G401.6 (cell line): ENCODE data around the gene SLA2.
"Not testable (repeated sequence)": the region's sequence is repeated elsewhere in the genome, so short reads cannot be mapped to it uniquely, and the experiment has no call there.

ENCODE experiments used
- FAIRE-seq: peaks from 2 replicates; lab custom pipeline; 2012; peaks lifted over from hg19 to GRCh38; lab: Jason Lieb, UNC

SLA2 gene

DNA sequence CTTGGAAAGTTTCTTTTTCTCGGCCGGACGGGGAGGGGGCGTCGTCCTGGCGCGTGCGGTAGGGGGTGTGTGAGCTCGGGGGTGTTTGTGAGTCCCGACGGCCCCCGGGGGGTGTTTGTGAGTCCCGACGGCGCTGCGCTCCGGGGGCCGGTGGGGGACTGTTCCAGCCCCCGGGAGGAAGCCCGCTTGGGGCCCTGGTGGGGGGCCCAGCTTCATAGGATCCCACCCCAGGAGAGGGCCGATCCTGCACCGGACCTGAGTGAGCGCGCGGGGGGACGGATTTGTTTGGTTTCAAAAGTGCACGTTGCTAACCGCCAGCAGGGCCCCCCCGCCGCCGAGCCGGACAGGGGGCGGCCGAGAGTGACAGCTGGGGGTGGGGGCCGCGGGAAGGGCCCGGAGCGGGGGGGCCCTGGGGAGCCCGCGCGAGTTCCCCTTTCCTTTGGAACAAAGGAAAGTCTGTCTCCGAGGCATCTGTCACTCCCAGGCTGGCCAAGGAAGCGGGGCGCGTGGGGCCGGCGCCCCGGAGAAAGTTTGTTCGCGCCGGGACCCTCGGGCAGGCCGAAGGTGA is 72.1 kb downstream of the SLA2 start:
- no peak for FAIRE-seq

DNA sequence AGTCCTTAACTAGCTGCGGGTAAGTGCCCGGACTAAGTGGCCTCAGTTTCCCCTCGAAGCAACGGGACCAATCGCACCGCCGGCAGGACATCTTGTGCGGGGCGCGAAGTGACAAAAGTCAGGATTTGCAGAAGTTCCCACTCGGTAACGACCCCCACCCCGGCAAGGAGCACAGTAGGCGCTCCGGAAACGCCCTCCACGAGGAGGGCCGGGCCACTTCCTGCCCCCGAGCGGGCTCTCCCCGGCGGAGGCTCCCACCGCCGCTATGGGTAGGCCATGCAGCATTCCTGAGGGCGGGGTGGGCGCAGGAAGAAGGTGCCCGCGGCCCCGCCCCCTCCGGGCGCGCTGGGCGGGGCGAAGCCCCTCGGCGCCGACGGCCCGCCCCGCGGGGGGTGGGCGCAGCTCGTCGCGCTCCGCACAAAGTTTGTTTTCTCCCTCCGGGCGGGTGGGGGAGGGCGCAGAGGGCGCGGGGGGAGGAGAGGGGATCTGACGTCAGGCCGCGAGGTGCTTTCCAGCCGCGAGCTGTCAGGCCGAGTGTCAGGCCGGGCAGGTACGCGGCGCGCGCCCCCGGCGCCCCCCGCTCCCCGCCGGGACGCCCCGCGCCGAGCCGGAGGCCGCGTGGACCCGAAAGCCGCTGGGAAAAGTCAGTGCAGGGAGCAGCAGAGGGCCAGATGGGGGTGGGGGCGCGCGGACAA is 72.7 kb downstream of the SLA2 start, which contains the start of gene TGIF2:
Gene TGIF2 (plus strand): TSS at position 495 of the 695 bp plus-strand sequence. CDS start 5,178 bp downstream, outside the sequence.
- no peak for FAIRE-seq

DNA sequence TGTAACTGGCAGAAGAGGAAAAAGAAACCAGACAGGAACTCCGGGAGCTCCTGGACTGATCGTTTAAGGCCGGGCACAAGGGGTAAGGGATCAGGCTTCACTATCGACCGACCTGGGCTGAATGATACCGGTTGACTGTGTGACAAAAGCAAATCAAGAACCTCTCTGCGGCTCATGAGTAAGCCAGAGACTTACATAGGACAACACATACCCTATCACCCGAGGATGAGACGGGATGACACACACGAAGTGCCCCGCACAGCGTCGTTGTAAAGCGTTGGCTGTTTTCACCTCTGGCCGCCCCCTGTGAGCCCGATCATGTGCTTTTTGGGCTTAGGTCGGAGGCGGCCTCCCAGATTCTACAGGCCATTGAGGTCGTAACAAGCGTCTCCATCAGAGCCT is 73.3 kb downstream of the SLA2 start:
- FAIRE-seq = no peak

DNA sequence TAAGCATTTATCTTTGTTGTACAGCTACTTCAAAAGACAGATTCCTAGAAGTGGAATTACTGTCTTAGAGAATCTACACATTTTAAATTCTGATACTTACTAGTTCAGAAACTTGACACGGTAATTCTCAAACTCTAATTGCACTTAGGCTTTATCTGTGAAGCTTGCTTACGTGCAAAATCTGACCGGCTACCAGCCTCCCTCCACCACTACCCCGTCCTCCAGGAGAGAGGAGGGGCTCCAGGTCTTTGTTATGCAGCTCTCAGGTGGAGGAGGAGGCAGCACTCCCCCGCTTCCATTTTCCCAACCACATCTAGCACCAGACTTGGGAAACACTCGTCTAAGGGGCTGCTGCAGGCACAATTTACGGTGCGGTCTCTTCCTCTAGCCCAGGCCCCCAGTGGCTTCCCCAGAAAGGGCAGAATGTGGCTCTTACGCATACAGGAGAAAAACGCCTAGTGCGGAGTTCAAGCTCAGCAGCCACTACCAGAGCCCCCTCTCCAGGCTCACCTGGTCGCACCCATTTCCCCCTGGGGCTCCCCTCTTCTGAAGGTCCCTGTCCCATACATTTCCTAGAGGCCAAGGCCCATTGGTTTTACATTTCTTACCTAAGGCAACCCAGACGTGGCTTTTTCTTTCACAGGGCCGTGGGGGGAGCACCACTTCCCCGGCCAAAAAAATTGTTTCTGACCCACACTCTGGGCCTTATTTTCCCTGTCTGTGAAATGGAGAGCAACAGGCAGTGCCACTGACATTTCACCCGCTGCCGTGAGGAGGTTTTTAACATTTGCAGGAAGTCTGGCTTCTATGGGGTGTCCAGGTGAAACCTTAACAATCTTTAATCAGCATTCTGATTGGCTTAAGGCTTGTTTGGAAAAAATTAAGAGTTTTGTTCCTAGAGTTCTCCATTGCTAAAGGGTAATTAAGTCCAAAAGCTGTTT is 74.2 kb downstream of the SLA2 start:
- FAIRE-seq = no peak

DNA sequence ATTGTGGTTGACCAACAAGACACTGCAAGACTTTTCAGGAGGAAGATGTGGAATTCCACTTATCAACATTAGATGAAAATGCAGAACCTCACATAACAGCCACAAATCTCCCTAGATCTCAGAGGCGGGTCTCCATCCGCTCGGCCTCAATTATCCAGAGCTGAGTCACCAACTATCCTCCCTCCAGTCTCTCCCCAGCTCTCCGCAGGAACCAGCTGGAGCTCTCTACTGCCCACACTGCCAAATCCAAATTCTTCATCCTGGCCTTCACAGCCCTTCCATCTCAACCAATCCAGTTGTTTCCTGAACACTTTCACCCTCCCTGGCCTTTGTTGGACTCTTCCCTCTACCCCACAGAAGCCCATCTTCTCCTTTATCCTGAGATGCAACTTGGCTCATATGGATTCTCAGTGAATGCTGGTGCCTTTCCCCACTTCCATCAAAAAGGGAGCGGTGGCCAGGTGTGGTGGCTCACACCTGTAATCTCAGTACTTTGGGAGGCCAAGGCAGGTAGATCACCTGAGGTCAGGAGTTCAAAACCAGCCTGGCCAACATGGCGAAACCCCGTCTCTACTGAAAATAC is 76.1 kb downstream of the SLA2 start:
- no peak for FAIRE-seq

DNA sequence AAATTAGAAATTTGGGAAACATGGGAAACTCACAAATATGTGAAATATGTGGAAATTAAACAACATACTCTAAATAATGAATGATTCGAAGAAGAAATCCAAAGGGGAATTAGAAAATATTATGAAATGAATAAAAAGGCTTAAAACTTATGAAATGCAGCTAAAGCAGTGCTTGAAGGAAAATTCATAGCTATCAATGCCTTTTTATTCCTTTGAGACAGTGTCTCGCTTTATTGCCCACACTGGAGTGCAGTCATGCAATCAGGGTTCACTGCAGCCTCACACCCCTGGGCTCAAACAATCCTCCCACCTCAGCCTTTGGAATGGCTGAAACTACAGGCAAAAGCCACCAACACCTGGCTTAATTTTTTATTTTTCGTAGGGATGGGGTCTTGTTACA is 80.5 kb downstream of the SLA2 start:
- FAIRE-seq = no peak

DNA sequence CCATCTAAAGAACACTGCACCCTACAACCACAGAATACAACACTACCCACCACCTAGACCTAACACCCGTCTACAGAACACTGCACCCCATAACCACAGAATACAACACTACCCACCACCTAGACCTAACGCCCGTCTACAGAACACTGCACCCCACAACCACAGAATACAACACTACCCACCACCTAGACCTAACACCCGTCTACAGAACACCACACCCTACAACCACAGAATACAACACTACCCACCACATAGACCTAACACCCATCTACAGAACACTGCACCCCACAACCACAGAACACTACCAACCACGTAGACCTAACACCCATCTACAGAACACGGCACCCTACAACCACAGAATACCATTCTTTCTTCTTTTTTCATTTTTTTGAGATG is 81.3 kb downstream of the SLA2 start:
- not testable (repeated sequence) for FAIRE-seq

DNA sequence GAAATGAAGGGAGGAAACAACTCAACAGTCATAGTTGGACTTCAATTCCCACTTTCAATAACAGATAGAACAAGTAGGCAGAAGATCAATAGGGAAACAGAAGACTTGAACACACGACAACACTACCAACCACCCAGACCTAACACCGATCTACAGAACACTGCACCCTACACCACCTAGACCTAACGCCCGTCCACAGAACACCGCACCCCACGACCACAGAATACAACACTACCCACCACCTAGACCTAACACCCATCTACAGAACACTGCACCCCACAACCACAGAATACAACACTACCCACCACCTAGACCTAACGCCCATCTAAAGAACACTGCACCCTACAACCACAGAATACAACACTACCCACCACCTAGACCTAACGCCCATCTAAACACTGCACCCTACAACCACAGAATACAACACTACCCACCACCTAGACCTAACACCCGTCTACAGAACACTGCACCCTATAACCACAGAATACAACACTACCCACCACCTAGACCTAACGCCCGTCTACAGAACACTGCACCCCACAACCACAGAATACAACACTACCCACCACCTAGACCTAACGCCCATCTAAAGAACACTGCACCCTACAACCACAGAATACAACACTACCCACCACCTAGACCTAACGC is 81.8 kb downstream of the SLA2 start:
- not testable (repeated sequence) for FAIRE-seq

DNA sequence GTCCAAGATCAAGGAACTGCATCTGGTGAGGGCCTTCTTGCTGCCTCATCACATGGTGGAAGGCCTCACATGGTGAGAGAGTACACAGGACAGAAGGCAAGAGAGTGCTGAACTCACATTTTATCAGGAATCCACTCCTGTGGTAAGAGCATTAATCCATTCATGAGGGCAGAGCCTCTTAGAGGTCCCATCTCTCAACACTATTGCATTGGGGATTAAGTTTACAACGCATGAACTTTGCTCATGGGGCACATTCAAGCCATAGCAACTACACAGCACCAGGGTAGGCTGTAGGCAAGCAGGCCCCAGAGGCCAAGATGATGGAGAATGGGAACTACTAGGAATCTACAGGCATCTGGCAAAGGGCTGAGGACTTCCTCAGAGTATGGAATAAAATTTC is 82.6 kb downstream of the SLA2 start:
- FAIRE-seq = no peak

DNA sequence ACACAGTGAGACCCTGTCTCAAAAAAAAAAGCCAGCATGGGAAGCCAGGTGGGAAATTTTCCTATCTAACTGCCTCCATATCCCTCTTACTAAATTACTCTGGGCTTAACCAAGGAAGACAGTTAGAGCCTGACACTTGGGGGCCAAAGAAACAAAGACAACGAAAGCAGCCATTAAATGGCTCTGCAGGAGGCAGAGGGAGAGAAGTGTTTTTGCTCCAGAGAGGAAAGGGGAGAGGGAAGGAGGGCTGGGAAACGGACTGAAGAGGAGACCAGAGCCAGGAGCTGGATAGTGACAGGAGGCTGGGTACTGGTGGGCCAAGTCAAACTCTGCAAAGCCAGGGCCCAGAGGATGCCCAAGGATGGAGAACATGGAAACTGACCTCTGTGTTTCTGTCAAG is 83.3 kb downstream of the SLA2 start:
- no peak for FAIRE-seq
